H1 (cell line): Measurements from ENCODE around the gene RREB1. TPM values are rescaled to one million over a fixed set of nuclear protein-coding genes. Genes with fewer than 3 reads are reported as not detected.

Source experiments
- POLR2A ChIP-seq, 2 experiments: IDR thresholded peaks; 1 replicate in 1 of 2; 2 replicates in 1 of 2; pipeline ENCODE4 v1.6.1; 2011; ENCODE audit warnings: low read depth in 2 of 2, low read length in 2 of 2, mild to moderate bottlenecking in 2 of 2; ENCODE audit errors: control extremely low read depth in 1 of 2
- SRF ChIP-seq: IDR thresholded peaks from 2 replicates; pipeline ENCODE4 v1.6.1; 2011; ENCODE audit warnings: mild to moderate bottlenecking, low read depth, low read length, moderate library complexity
- TAF1 ChIP-seq: IDR thresholded peaks from 2 replicates; pipeline ENCODE4 v1.6.1; 2011; ENCODE audit warnings: mild to moderate bottlenecking, low read depth, low read length
- polyA plus RNA-seq, 7 experiments: library from polyadenylated mRNA; depleted of rRNA in 3 of 7; stranded (reverse) in 5 of 7; unstranded in 2 of 7; fragments of >200 nt in 5 of 7; fragments of 200-250 nt in 2 of 7; gene quantifications; 1 replicate in 5 of 7; 2 replicates in 1 of 7; 4 replicates in 1 of 7; pipeline versions ENCODE4 v1.2.1 to v1.2.3, GENCODE V29; 2011 to 2013; ENCODE audit warnings: missing spikeins in 2 of 7, mixed read lengths in 2 of 7
- total RNA-seq: library from RNA; stranded (reverse); fragmentation: NEBNext Ultra II Directional; extraction: Animal tissue kit (Norgen Biotek cat#: 25700); gene quantifications from 2 replicates; pipeline ENCODE4 v1.2.1, GENCODE V29; 2021
- TF ChIP-seq, protein P1 (sequence below): fragments of 300-600 bp; sonication (generic); IDR thresholded peaks from 2 replicates; pipeline ENCODE4 v1.7.1; 2012; ENCODE audit warnings: low read length, moderate library complexity, mild to moderate bottlenecking, inconsistent platforms; ENCODE audit not compliant: insufficient replicate concordance

RREB1 gene
- total and polyA plus RNA-seq, 2 of the 8 experiments (the other 6 are each of a cell fraction or from before 2014, with no cell fraction given), result 3.9 to 34.7 TPM

DNA sequence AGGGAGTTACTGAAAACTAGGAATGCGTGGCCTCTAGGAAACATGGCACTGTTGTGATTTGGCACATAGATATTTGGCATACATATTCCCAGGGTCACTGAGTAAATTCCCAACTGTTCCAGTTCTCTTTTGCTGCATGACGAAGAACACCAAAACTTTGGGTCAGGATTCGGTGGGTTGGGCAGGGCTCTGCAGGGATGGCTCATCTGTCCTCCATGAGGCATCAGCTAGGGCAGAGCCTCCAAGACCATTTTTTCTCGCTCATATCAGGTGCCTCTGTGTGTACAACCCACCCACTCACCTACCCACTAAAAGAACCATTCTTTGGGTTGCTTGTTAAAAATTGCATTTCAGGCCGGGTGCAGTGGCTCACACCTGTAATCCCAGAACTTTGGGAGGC, 148.2 kb downstream of the RREB1 start (continued):
- TF ChIP-seq, protein P1, sequence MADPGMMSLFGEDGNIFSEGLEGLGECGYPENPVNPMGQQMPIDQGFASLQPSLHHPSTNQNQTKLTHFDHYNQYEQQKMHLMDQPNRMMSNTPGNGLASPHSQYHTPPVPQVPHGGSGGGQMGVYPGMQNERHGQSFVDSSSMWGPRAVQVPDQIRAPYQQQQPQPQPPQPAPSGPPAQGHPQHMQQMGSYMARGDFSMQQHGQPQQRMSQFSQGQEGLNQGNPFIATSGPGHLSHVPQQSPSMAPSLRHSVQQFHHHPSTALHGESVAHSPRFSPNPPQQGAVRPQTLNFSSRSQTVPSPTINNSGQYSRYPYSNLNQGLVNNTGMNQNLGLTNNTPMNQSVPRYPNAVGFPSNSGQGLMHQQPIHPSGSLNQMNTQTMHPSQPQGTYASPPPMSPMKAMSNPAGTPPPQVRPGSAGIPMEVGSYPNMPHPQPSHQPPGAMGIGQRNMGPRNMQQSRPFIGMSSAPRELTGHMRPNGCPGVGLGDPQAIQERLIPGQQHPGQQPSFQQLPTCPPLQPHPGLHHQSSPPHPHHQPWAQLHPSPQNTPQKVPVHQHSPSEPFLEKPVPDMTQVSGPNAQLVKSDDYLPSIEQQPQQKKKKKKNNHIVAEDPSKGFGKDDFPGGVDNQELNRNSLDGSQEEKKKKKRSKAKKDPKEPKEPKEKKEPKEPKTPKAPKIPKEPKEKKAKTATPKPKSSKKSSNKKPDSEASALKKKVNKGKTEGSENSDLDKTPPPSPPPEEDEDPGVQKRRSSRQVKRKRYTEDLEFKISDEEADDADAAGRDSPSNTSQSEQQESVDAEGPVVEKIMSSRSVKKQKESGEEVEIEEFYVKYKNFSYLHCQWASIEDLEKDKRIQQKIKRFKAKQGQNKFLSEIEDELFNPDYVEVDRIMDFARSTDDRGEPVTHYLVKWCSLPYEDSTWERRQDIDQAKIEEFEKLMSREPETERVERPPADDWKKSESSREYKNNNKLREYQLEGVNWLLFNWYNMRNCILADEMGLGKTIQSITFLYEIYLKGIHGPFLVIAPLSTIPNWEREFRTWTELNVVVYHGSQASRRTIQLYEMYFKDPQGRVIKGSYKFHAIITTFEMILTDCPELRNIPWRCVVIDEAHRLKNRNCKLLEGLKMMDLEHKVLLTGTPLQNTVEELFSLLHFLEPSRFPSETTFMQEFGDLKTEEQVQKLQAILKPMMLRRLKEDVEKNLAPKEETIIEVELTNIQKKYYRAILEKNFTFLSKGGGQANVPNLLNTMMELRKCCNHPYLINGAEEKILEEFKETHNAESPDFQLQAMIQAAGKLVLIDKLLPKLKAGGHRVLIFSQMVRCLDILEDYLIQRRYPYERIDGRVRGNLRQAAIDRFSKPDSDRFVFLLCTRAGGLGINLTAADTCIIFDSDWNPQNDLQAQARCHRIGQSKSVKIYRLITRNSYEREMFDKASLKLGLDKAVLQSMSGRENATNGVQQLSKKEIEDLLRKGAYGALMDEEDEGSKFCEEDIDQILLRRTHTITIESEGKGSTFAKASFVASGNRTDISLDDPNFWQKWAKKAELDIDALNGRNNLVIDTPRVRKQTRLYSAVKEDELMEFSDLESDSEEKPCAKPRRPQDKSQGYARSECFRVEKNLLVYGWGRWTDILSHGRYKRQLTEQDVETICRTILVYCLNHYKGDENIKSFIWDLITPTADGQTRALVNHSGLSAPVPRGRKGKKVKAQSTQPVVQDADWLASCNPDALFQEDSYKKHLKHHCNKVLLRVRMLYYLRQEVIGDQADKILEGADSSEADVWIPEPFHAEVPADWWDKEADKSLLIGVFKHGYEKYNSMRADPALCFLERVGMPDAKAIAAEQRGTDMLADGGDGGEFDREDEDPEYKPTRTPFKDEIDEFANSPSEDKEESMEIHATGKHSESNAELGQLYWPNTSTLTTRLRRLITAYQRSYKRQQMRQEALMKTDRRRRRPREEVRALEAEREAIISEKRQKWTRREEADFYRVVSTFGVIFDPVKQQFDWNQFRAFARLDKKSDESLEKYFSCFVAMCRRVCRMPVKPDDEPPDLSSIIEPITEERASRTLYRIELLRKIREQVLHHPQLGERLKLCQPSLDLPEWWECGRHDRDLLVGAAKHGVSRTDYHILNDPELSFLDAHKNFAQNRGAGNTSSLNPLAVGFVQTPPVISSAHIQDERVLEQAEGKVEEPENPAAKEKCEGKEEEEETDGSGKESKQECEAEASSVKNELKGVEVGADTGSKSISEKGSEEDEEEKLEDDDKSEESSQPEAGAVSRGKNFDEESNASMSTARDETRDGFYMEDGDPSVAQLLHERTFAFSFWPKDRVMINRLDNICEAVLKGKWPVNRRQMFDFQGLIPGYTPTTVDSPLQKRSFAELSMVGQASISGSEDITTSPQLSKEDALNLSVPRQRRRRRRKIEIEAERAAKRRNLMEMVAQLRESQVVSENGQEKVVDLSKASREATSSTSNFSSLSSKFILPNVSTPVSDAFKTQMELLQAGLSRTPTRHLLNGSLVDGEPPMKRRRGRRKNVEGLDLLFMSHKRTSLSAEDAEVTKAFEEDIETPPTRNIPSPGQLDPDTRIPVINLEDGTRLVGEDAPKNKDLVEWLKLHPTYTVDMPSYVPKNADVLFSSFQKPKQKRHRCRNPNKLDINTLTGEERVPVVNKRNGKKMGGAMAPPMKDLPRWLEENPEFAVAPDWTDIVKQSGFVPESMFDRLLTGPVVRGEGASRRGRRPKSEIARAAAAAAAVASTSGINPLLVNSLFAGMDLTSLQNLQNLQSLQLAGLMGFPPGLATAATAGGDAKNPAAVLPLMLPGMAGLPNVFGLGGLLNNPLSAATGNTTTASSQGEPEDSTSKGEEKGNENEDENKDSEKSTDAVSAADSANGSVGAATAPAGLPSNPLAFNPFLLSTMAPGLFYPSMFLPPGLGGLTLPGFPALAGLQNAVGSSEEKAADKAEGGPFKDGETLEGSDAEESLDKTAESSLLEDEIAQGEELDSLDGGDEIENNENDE, result no peak
- TF ChIP-seq SRF (no peak), TAF1 (no peak), POLR2A (IDR thresholded peaks at IDR 0.05; ENCODE audit: control extremely low read depth in 1 of 2, low read depth in 2 of 2, low read length in 2 of 2) (no peak)
